SK-N-SH (cell line): ENCODE results near the gene DHPS. TPM values are rescaled to one million over a fixed set of nuclear protein-coding genes. Genes with fewer than 3 reads are reported as not detected.

Source experiments
- CTCF ChIA-PET: fragments of 300-600, 350-600 bp; formaldehyde crosslinking; extraction: SDS; loops from one replicate; lab custom pipeline; 2021; lab: Yijun Ruan, JAX
- POLR2A ChIA-PET: fragments of 350-600 bp; sonication (Branson Sonifier 250); formaldehyde crosslinking; extraction: SDS; loops from one replicate; lab custom pipeline; 2020; ENCODE audit warnings: antibody characterized with exemption, inconsistent platforms; lab: Yijun Ruan, JAX
- DNase-seq: peaks from one replicate; pipeline ENCODE4 v3.0.0; 2012
- H2AFZ ChIP-seq: fragments of 200-600 bp; sonication (generic); 2 replicates; pipeline ENCODE4 v1.8.1; 2016; ENCODE audit warnings: antibody characterized with exemption, mild to moderate bottlenecking, low read depth
- H3F3A ChIP-seq: fragments of 200-600 bp; sonication (generic); replicated peaks from 2 replicates; pipeline ENCODE3; 2016; ENCODE audit warnings: antibody characterized with exemption, mild to moderate bottlenecking; ENCODE audit not compliant: insufficient read depth
- H3K27ac ChIP-seq, 2 experiments: fragments of 200-500 bp in 1 of 2; fragments of 200-600 bp in 1 of 2; sonication (Bioruptor generic) in 1 of 2; sonication (generic), shearing (Covaris generic) in 1 of 2; 2 replicates each; pipeline versions ENCODE4 v1.5.1 to v1.6.1; 2014 to 2016; ENCODE audit warnings: low read depth in 2 of 2, inconsistent platforms in 1 of 2, low read length in 1 of 2, mild to moderate bottlenecking in 1 of 2, mixed read lengths in 1 of 2
- H3K27me3 ChIP-seq: fragments of 200-600 bp; sonication (generic), shearing (Covaris generic); 2 replicates; pipeline ENCODE4 v1.6.1; 2016; ENCODE audit warnings: mixed run types; ENCODE audit not compliant: insufficient read depth
- H3K36me3 ChIP-seq, 2 experiments: fragments of 200-500 bp in 1 of 2; fragments of 200-600 bp in 1 of 2; sonication (Bioruptor generic) in 1 of 2; sonication (generic) in 1 of 2; replicated peaks in 1 of 2; 2 replicates each; pipeline versions ENCODE3 to v1.5.1; 2014 to 2016; ENCODE audit warnings: low read length in 1 of 2, mild to moderate bottlenecking in 1 of 2; ENCODE audit not compliant: insufficient read depth in 2 of 2, control insufficient read depth in 1 of 2
- H3K4me1 ChIP-seq, 2 experiments: fragments of 200-500 bp in 1 of 2; fragments of 200-600 bp in 1 of 2; sonication (Bioruptor generic) in 1 of 2; sonication (generic), shearing (Covaris generic) in 1 of 2; 2 replicates each; pipeline versions ENCODE4 v1.5.1 to v1.6.1; 2014 to 2016; ENCODE audit warnings: low read depth in 1 of 2, low read length in 1 of 2, mixed run types in 1 of 2; ENCODE audit not compliant: insufficient read depth in 2 of 2, control insufficient read depth in 1 of 2
- H3K4me2 ChIP-seq: fragments of 200-600 bp; sonication (generic), shearing (Covaris generic); 2 replicates; pipeline ENCODE4 v1.6.1; 2017; ENCODE audit warnings: mixed run types
- H3K4me3 ChIP-seq, 2 experiments: fragments of 200-500 bp in 1 of 2; fragments of 200-600 bp in 1 of 2; sonication (Bioruptor generic) in 1 of 2; sonication (generic), shearing (Covaris generic) in 1 of 2; 2 replicates each; pipeline versions ENCODE4 v1.5.1 to v1.8.1; 2014 to 2016; ENCODE audit warnings: low read depth in 2 of 2, inconsistent platforms in 1 of 2, low read length in 1 of 2, mild to moderate bottlenecking in 1 of 2, mixed read lengths in 1 of 2, moderate library complexity in 1 of 2
- H3K79me2 ChIP-seq: fragments of 200-600 bp; sonication (generic); 2 replicates; pipeline ENCODE4 v1.8.1; 2017; ENCODE audit warnings: mild to moderate bottlenecking; ENCODE audit not compliant: insufficient read depth
- H3K9ac ChIP-seq: fragments of 200-600 bp; sonication (generic); 2 replicates; pipeline ENCODE4 v1.6.1; 2017; ENCODE audit warnings: mixed run types
- H3K9me2 ChIP-seq: fragments of 200-600 bp; sonication (generic); 2 replicates; pipeline ENCODE4 v1.6.1; 2017; ENCODE audit warnings: mixed run types
- H3K9me3 ChIP-seq: fragments of 200-600 bp; sonication (generic); 2 replicates; pipeline ENCODE4 v1.6.1; 2017; ENCODE audit warnings: mixed run types, mild to moderate bottlenecking, moderate library complexity
- H4K20me1 ChIP-seq: fragments of 200-600 bp; sonication (generic); 2 replicates; pipeline ENCODE4 v1.6.1; 2017; ENCODE audit warnings: mild to moderate bottlenecking, mixed run types; ENCODE audit not compliant: insufficient read depth
- CHD2 ChIP-seq: fragments of 150-350 bp; IDR thresholded peaks from 2 replicates; pipeline ENCODE4 v1.6.1; 2018; ENCODE audit warnings: low read length; ENCODE audit not compliant: partially characterized antibody
- EP300 ChIP-seq, 2 experiments: IDR thresholded peaks; 2 replicates each; pipeline versions ENCODE4 v1.4.0 to v1.6.1; 2012; ENCODE audit warnings: borderline replicate concordance in 1 of 2, low read depth in 1 of 2, low read length in 1 of 2
- EZH2phosphoT487 ChIP-seq: fragments of 200-600 bp; sonication (generic); IDR thresholded peaks from 2 replicates; pipeline ENCODE4 v1.6.1; 2017; ENCODE audit warnings: low read depth, mixed run types, mild to moderate bottlenecking, antibody characterized with exemption, moderate library complexity, borderline replicate concordance
- FOXM1 ChIP-seq: IDR thresholded peaks from 2 replicates; pipeline ENCODE4 v1.4.0; 2012; ENCODE audit warnings: low read depth, mild to moderate bottlenecking
- GABPA ChIP-seq: IDR thresholded peaks from 2 replicates; pipeline ENCODE4 v1.4.0; 2012; ENCODE audit warnings: low read depth, mild to moderate bottlenecking
- JUND ChIP-seq: IDR thresholded peaks from 2 replicates; pipeline ENCODE4 v1.4.0; 2012
- MEF2A ChIP-seq: IDR thresholded peaks from 2 replicates; pipeline ENCODE4 v1.4.0; 2012; ENCODE audit warnings: low read depth, borderline replicate concordance
- RAD21 ChIP-seq: IDR thresholded peaks from 2 replicates; pipeline ENCODE4 v1.6.1; 2012; ENCODE audit warnings: mild to moderate bottlenecking, low read length
- RCOR1 ChIP-seq: fragments of 150-350 bp; IDR thresholded peaks from 2 replicates; pipeline ENCODE4 v1.6.1; 2017; ENCODE audit warnings: antibody characterized with exemption, low read length
- RFX5 ChIP-seq: IDR thresholded peaks from 2 replicates; pipeline ENCODE4 v1.6.1; 2012; ENCODE audit warnings: mild to moderate bottlenecking, improper control_type of control experiment, low read length
- SIN3A ChIP-seq: IDR thresholded peaks from 2 replicates; pipeline ENCODE4 v1.6.1; 2012; ENCODE audit warnings: low read depth, mild to moderate bottlenecking, low read length, moderate library complexity, borderline replicate concordance
- TAF1 ChIP-seq: IDR thresholded peaks from 2 replicates; pipeline ENCODE4 v1.6.1; 2012; ENCODE audit warnings: low read depth, mild to moderate bottlenecking, low read length, moderate library complexity, borderline replicate concordance
- TCF12 ChIP-seq: IDR thresholded peaks from 2 replicates; pipeline ENCODE4 v1.4.0; 2012
- TEAD4 ChIP-seq: IDR thresholded peaks from 2 replicates; pipeline ENCODE4 v1.4.0; 2012; ENCODE audit warnings: mild to moderate bottlenecking, borderline replicate concordance; ENCODE audit not compliant: insufficient read depth
- USF1 ChIP-seq: IDR thresholded peaks from 2 replicates; pipeline ENCODE4 v1.4.0; 2012; ENCODE audit warnings: low read depth, borderline replicate concordance
- USF2 ChIP-seq: fragments of 150-350 bp; IDR thresholded peaks from 2 replicates; pipeline ENCODE4 v1.6.1; 2017; ENCODE audit warnings: antibody characterized with exemption, low read length, low read depth, borderline replicate concordance
- ZBTB33 ChIP-seq: IDR thresholded peaks from 2 replicates; pipeline ENCODE4 v1.4.0; 2012; ENCODE audit warnings: low read depth, borderline replicate concordance
- WGBS: methylation state at CpG from one replicate; pipeline ENCODE4 v1.1.6; 2017; ENCODE audit warnings: low lambda C conversion rate; 5-methylcytosine and 5-hydroxymethylcytosine counted together
- polyA plus RNA-seq, 3 experiments: library from polyadenylated mRNA; depleted of rRNA; stranded (reverse); fragments of >200 nt; gene quantifications; 2 replicates each; pipeline ENCODE4 v1.2.3, GENCODE V29; 2012

The DHPS gene
- polyA plus RNA-seq, 1 of the 3 experiments (the other 2 are of a cell fraction), result 179 TPM

GRCh38 chr19:12667731-12668302 is 13.9 kb downstream of the DHPS start:
- Histone ChIP-seq H3K9me2 (no peaks in the 10 kb centered on the region), H3K27me3 (no peaks in the 10 kb centered on the region), H2AFZ (no peak overlapping the region), H4K20me1 (no peaks in the 10 kb centered on the region), H3K4me2 (peak overlapping the region; percentile 90), H3K79me2 (peaks cover 51% of the 10 kb centered on the region), H3K4me3 (peak overlapping the region; percentile 80 to 85; a peak in 3 of 4 replicates), H3K9me3 (no peaks in the 10 kb centered on the region), H3K4me1 (peaks cover 5 to 35% of the 10 kb centered on the region in 2 experiments; a peak in 2 of 4 replicates), H3K36me3 (peaks cover 10 to 17% of the 10 kb centered on the region in 2 experiments), H3K9ac (no peak overlapping the region; the same call in 1 of the 2 replicates), H3F3A (peaks cover 28% of the 10 kb centered on the region), H3K27ac (no peak overlapping the region)
- CTCF ChIA-PET, result interaction anchor here (1.2 to 3.1 kb wide), 4 partner anchors 9 to 28 kb away, joined by 3 to 13 read pairs (median 8); no protein-coding TSS in a partner anchor
- POLR2A ChIA-PET, result interaction anchor here (0.6 kb wide), 1 partner anchor 13 kb away, joined by 3 read pairs; no protein-coding TSS in a partner anchor
- WGBS, result 55% methylated on average over 4 of the region's 4 CpGs
- TF ChIP-seq RAD21 (no peak), USF2 (no peak), RFX5 (no peak), SIN3A (no peak), GABPA (no peak), EZH2phosphoT487 (no peak), ZBTB33 (no peak), FOXM1 (no peak), TCF12 (no peak), USF1 (no peak), TAF1 (no peak), JUND (no peak), EP300 (IDR thresholded peaks at IDR 0.05; ENCODE audit: borderline replicate concordance in 1 of 2, low read depth in 1 of 2, low read length in 1 of 2) (no peak), CHD2 (no peak), MEF2A (no peak), RCOR1 (no peak), TEAD4 (no peak)
- TF ChIP-seq, all 33 proteins: peak for 0
- no peak for DNase-seq
